Activated T-helper 1 cell treated with Interleukin-2 at 50 U/mL for 16 hours (primary cell): Measurements from ENCODE around the gene KRT84.

Source experiments
- DNase-seq: peaks from one replicate; pipeline ENCODE4 v3.0.0-alpha.2; 2020; ENCODE audit warnings: low read depth

KRT84 gene

DNA sequence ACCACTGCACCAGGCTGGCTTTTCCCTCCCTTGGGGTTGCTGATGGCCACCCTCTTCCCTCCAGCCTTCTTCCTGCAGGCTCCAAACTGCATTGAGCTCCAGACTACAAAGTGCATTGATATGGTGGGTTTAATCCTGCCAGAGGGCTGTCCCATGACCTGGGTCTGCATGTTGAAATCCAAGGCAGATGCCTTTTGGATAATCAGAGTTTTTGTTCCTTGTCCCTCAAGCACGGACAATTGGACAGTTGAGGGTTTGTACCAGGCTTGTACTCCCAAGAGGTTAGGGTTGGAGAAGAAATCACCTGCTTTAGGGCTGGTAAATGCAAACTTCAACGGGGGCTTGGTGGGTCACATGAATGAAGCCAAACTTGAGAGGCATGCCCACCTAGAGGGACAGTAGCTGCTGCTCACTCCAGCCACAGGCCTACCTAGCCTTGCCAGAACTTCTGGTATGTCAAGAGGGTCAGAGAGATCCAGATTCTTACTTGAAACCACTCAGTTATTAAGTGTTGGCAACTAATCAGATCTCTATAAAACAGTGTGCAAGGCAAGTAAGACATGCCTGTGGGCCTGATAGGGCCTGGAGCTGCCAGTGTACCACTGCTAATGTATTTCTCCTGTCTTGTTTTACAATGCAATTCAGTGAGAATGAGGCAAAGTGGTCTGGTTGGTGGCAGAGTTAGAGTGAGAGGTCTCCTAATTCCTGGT, 42.5 kb downstream of the KRT84 start:
- no peak for DNase-seq

DNA sequence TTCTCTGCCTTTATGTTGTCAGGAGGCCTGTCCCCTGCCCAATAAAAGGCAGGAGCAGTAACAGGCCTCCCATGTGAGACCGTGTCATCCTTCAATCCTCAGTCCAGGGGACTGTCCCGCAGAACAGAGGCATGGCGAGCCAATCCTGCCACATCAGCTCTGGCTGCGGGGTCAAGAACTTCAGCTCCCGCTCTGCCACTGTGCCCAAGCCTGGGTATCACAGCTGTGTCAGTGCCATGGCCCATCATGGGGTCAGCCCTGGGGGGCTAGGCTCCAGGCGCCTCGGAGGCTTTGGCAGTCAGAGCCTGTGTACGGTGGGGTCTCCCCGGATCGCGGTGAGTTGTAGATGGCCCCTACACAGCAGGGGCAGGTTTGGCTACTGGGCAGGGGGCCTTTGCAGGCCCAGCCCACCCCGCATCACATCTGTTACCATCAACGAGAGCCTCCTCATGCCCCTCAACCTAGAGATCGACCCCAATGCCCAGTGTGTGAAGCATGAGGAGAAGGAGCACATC, 44.3 kb downstream of the KRT84 start:
- DNase-seq: no peak

DNA sequence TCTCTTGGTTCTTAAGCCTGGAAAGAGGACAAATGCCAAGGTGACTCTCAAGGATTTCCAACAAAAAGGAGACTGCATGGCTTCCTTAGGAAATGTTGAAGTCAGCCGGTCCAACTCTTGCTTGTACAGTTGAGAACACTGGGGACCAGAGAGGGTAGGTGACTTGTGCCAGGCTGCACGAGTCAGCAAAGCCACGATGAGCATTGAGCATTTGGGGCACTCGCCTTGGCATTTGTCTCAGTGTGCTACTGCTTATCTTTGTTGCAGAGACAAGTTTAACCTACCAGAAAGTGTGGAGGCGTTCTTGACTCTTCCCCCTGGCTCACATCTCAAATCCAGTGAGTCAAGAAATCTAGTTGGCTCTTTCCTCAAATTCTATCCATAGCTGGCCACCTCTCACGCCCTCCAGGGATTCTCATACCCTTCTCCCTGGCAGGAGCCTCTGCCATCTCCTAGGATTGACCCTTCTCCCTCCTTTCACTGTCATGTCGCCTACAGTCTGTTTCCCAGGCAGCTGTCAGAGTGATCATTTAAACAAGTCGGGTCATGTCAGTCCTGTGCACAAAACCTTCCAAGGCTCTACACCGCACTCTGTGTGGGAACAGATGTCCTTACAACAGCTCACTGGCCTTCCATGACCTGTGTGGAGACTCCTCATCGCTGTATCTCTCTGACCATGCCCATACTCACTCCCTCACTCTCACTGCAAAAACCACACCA, 47.1 kb downstream of the KRT84 start:
- DNase-seq: no peak

DNA sequence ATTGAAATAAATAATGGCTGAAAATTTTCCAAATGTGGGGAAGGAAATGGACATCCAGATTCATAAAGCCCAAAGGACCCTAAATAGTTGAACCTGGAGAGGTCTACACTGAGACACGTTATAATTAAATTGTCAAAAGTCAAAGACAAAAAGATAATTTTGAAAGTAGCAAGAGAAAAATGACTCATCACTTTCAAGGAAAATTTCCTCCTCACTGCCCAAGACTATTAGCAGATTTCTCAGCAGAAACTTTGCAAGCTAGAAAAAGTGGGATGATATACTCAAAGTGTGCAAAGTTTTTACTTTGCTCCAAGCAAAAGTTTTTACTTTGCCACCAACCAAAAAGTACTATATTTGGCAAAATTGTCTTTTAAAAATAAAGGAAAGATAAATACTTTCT, 48.4 kb downstream of the KRT84 start:
- no peak for DNase-seq

DNA sequence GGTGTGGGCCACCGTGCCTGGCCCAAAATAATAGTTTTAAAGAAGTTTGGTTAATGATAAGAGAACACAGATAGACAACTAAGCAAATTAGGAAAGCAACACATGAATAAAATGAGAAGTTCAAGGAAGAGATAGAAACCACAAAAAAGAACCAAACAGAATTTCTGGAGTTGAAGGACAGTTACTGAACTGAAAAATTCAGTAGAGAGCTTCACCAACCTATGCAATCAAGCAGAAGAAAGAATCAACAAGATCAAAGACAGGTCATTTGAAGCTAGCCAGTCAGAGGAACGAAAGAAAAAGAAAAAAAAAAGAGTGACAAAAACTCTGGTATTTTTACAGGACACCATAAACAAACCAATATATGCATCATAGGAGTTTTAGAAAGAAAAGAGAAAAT, 48.8 kb downstream of the KRT84 start:
- DNase-seq: no peak

DNA sequence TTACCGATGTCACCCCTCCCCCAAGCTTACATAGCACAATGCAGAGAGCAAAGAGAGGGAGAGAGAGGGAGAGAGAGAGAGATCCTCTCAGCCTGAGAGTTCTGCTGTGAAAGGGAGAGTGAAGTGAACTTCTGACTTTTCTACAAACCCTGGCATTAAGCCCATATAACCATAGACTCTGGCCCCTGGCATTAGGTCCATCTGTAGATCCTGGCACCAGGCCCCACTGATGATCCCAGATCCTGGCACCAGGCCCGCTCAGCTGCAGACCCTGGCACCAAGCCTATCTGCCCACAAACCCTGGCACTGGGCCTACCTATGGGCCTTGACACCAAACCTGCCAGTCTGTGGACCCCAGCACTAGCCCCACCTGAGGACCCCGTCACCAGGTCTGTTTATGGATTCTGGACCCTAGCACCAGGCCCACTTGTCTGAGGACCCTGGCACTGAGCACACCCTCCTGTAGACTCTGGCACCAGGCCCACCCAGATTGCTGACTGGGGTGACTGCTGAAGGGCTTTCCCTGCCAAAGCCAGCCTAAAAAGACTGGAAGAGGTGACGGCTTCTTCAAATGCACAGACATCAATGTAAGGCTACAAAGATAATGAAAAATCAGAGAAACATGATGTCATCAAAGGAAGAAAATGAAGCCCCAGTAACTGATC, 49.7 kb downstream of the KRT84 start:
- DNase-seq: no peak

DNA sequence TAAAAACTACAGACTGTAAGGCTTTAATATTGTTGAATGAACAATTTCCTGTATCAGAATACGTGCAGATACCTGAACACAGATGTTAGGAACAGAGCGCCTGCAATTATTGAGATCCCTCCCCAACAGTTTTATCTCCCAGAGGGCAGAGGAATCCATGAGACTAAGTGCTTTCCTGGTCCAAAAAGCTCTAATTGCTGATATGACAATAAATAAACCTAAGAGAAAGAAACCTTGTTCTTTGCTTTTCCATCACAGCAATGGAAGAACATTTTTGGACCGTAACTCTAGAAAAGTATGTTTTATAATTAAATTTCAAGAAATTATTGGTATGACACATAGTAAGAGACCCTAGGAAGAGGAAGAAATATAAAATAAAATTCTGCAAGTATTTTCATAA, 51.3 kb downstream of the KRT84 start:
- no peak for DNase-seq

DNA sequence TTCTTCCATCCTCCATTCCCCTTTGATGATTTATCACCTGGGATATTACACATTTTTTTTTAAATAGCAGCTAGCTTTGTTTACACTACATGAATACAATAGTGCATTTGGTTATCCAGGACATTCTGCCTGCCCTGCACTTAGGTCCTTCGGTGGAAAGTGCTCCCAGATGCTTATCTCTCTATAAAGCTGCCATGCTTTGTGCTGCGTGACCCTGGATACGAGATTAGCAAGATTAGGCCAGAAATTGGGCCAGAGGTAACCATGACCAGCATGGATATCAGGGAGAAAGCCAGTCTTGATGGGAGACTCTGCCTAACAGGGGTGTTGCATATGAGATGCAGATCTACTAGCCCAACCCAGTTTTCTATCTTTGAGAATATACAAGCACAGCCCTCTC, 52.1 kb downstream of the KRT84 start:
- no peak for DNase-seq

DNA sequence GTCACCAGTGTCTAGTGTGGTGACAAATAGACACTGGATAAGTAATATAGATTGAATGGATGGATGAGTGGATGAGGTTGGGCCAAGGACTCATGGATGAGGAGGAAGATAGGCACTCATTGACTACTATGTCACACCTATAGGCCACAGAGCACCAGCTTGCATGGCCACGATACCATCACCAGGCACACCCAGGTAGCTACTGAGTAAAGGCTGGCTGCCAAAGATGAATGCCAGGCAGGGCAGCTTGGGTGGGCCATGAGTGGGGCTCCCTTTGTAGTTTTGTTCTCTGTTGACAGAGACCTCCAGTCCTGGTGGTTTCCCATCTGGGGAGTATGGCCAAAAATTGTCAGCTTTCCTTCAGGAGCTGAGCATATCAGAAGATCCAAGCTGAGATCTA, 53.1 kb downstream of the KRT84 start:
- DNase-seq: no peak

DNA sequence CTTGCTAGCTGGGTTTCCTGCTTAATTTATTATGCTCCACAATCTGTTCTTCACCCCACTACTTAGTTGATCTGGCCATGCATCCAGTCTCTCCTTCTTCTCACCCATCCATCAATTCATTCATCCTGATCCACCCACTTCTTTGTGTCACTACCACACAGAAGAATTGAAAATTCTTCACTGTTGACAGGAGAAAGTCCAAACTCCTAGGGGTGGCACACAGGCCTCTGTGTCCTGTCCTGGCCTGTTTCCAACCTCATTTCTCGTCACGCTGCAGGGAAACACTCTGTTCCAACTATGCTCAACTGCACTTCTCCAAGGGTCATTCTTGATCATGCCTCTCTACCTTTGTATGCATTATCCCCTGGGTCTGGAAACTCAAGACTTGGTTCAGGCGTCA, 53.6 kb downstream of the KRT84 start:
- DNase-seq: no peak

DNA sequence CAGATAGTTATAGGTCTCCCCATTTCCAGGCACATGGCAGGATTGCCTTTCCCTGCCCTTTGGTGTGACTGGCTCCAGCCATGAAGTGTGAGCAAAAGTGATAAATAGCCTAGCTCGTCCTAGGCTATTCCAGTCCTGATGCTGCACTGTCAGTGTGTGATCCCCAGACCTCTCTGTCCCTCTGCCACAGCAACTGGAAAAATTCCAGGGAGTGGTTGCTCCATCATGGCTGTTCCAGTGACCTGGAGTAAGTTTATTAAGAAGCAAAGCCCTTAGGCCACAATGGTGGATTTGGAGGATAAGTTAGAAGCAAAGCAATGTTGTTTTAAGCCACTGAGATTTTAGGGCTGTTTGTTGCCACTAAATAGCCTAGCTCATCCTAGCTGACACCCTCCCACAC, 54.4 kb downstream of the KRT84 start:
- DNase-seq: no peak

DNA sequence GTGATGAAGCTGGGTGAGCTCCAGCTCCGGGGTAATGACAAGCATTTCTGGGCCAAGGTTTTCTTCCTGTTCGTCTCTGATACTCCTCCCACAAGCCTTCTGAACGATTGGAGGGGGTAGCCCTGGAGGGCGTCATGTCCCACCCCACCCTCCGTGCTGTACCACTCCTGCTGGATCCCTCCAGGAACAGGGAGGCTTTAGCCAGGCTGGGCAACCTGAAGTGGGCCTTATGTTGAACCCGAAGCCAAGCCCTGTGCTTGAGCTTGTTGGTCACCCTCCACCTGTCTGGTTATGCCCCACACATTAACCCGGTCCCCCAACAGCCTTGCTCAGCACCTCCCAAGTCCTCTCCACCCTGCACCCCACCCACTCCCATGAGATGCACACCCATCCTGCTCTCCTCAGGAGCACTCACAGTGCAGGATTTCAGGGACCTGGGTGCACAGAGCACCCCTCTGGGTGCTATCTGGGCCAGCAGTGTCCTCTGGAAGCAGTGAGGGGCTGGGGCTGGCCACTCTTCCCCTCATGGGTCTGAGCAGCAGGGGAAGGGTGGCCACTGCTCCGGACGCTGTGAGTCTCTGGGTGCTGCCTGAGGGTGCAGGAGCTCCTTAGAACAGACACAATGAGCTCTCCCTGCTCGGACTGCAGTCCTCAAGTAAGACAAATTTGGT, 57.5 kb downstream of the KRT84 start:
- no peak for DNase-seq
